DND-41 (cell line): ENCODE measurements around the gene BTBD2.

Source experiments
- ATAC-seq: fragments of 200-7000 bp; cut with Tn5 transposase; 3 replicates; pipeline ENCODE4 v1.9.1; 2021; ENCODE audit warnings: low read depth; ENCODE audit not compliant: insufficient read depth
- DNase-seq: peaks from one replicate; pipeline ENCODE4 v3.0.0-alpha.2; 2020
- H2AFZ ChIP-seq: 2 replicates; pipeline ENCODE4 v1.6.0; 2012; ENCODE audit warnings: low read depth, low read length
- H3K27ac ChIP-seq: 2 replicates; pipeline ENCODE4 v1.5.1; 2012; ENCODE audit warnings: low read length, inconsistent platforms
- H3K27me3 ChIP-seq: fragments of 200-600 bp; sonication (generic); 2 replicates; pipeline ENCODE4 v1.6.0; 2012; ENCODE audit warnings: low read length, mild to moderate bottlenecking, inconsistent platforms; ENCODE audit not compliant: insufficient read depth, poor library complexity
- H3K36me3 ChIP-seq: 2 replicates; pipeline ENCODE4 v1.5.1; 2012; ENCODE audit warnings: low read length, inconsistent platforms; ENCODE audit not compliant: insufficient read depth
- H3K4me1 ChIP-seq: 2 replicates; pipeline ENCODE4 v1.5.1; 2012; ENCODE audit warnings: mild to moderate bottlenecking, low read length; ENCODE audit not compliant: insufficient read depth
- H3K4me2 ChIP-seq: 2 replicates; pipeline ENCODE4 v1.6.0; 2012; ENCODE audit warnings: mild to moderate bottlenecking, moderate library complexity, low read length, inconsistent platforms; ENCODE audit not compliant: insufficient read depth
- H3K4me3 ChIP-seq, 2 experiments: fragments of 200-600 bp in 1 of 2; shearing (Covaris generic) in 1 of 2; 2 replicates each; pipeline ENCODE4 v1.5.1; 2012 to 2016; ENCODE audit warnings: inconsistent platforms in 2 of 2, low read length in 2 of 2, mild to moderate bottlenecking in 2 of 2, low read depth in 1 of 2, moderate library complexity in 1 of 2
- H3K79me2 ChIP-seq: 2 replicates; pipeline ENCODE4 v1.6.0; 2012; ENCODE audit warnings: low read length, inconsistent platforms; ENCODE audit not compliant: insufficient read depth
- H3K9ac ChIP-seq: 2 replicates; pipeline ENCODE4 v1.6.0; 2012; ENCODE audit warnings: low read depth, mild to moderate bottlenecking, inconsistent platforms, low read length, moderate library complexity
- H3K9me3 ChIP-seq: 2 replicates; pipeline ENCODE4 v1.5.1; 2012; ENCODE audit warnings: low read length, moderate library complexity, mild to moderate bottlenecking, inconsistent platforms; ENCODE audit not compliant: insufficient read depth, severe bottlenecking
- H4K20me1 ChIP-seq: 2 replicates; pipeline ENCODE4 v1.6.0; 2012; ENCODE audit warnings: low read length; ENCODE audit not compliant: insufficient read depth
- CTCF ChIP-seq: IDR thresholded peaks from 2 replicates; pipeline ENCODE4 v1.5.1; 2012; ENCODE audit warnings: borderline replicate concordance, low read length, moderate library complexity, mild to moderate bottlenecking; ENCODE audit not compliant: poor library complexity, severe bottlenecking; ENCODE audit errors: extremely low read depth
- EZH2 ChIP-seq: IDR thresholded peaks from 3 replicates; pipeline ENCODE4 v1.6.1; 2012; ENCODE audit warnings: borderline replicate concordance, low read depth, mild to moderate bottlenecking, moderate library complexity, low read length, inconsistent platforms; ENCODE audit not compliant: severe bottlenecking

The BTBD2 gene

GRCh38 chr19:2051773-2052704, 36.5 kb upstream of the BTBD2 start:
- DNase-seq (peak; percentile 44), ATAC-seq (no peak)
- peak overlapping the region; percentile 96 for H3K4me2 ChIP-seq
- peaks cover 36% of the 10 kb centered on the region for H4K20me1 ChIP-seq
- peaks cover 40% of the 10 kb centered on the region for H3K79me2 ChIP-seq
- H3K27me3 ChIP-seq: no peaks in the 10 kb centered on the region
- peaks cover 28% of the 10 kb centered on the region; the same call in 1 of the 2 replicates for H3K36me3 ChIP-seq
- peak overlapping the region; percentile 91 for H3K9ac ChIP-seq
- TF ChIP-seq CTCF (no peak), EZH2 (no peak)
- H3K4me1 ChIP-seq: peaks cover 59% of the 10 kb centered on the region
- peak overlapping the region; percentile 82 for H3K27ac ChIP-seq
- H3K4me3 ChIP-seq: peak overlapping the region; percentile 20 to 89; a peak in 3 of 4 replicates
- peak overlapping the region; percentile 85 for H2AFZ ChIP-seq
- H3K9me3 ChIP-seq: no peaks in the 10 kb centered on the region

GRCh38 chr19:2050991-2051772, 35.7 kb upstream of the BTBD2 start, which contains the start of gene MKNK2:
MKNK2 (minus strand) TSS chr19:2051244; CDS start chr19:2050851, 393 bp downstream.
- H3K27me3 ChIP-seq: no peaks in the 10 kb centered on the region
- TF ChIP-seq CTCF (peak; percentile 75), EZH2 (no peak)
- peaks cover 48% of the 10 kb centered on the region for H3K79me2 ChIP-seq
- peak within 1 kb of the TSS; percentile 82 for H3K27ac ChIP-seq
- ATAC-seq: peak; percentile 79
- peaks cover 51% of the 10 kb centered on the region for H3K4me1 ChIP-seq
- peak within 1 kb of the TSS; percentile 96 for H3K4me2 ChIP-seq
- DNase-seq: peak; percentile 91
- H3K36me3 ChIP-seq: peaks cover 36% of the 10 kb centered on the region; the same call in 1 of the 2 replicates
- H4K20me1 ChIP-seq: peaks cover 45% of the 10 kb centered on the region
- H3K9me3 ChIP-seq: no peaks in the 10 kb centered on the region
- H3K9ac ChIP-seq: peak within 1 kb of the TSS; percentile 91
- H3K4me3 ChIP-seq: peak within 1 kb of the TSS; percentile 84 to 89
- peak within 1 kb of the TSS; percentile 85 for H2AFZ ChIP-seq

GRCh38 chr19:2050349-2050990, 35.0 kb upstream of the BTBD2 start:
- Histone ChIP-seq H3K4me3 (peak overlapping the region; percentile 84 to 89), H3K4me2 (peak overlapping the region; percentile 96), H3K79me2 (peaks cover 50% of the 10 kb centered on the region), H2AFZ (no peak overlapping the region), H3K9me3 (no peaks in the 10 kb centered on the region), H3K36me3 (peaks cover 36% of the 10 kb centered on the region; the same call in 1 of the 2 replicates), H3K9ac (peak overlapping the region; percentile 91), H3K27me3 (no peaks in the 10 kb centered on the region), H3K4me1 (peaks cover 47% of the 10 kb centered on the region), H3K27ac (peak overlapping the region; percentile 74), H4K20me1 (peaks cover 52% of the 10 kb centered on the region)
- DNase-seq: no peak
- ATAC-seq: peak; percentile 10
- TF ChIP-seq CTCF: no peak
- no peak for TF ChIP-seq EZH2
